GM18519 (cell line): ENCODE results near the gene MSH3.
"Not testable (repeated sequence)": the region's sequence is repeated elsewhere in the genome, so short reads cannot be mapped to it uniquely, and the experiment has no call there.

Source experiments
- ATAC-seq: cut with Tn5 transposase; IDR thresholded peaks from one replicate; pipeline ENCODE4 v1.9.1; 2021; ENCODE audit warnings: mild to moderate bottlenecking, moderate library complexity; ENCODE audit not compliant: unreplicated experiment, low FRiP score

MSH3 gene

GRCh38 chr5:80884086-80884813, 229.8 kb downstream of the MSH3 start:
- ATAC-seq: no peak

GRCh38 chr5:80884929-80885328, 230.5 kb downstream of the MSH3 start:
- ATAC-seq: no peak

GRCh38 chr5:80885396-80886000, 231.0 kb downstream of the MSH3 start:
- no peak for ATAC-seq

- ATAC-seq: no peak
Measured at GRCh38 chr5:80894083-80894482, 239.6 kb downstream of the MSH3 start.

- ATAC-seq: no peak
Measured at GRCh38 chr5:80895523-80895922, 241.1 kb downstream of the MSH3 start.

GRCh38 chr5:80902624-80903023, 248.2 kb downstream of the MSH3 start:
- not testable (repeated sequence) for ATAC-seq

- ATAC-seq: no peak
Measured at GRCh38 chr5:80904533-80905187, 250.2 kb downstream of the MSH3 start.

GRCh38 chr5:80905405-80905804, 251.0 kb downstream of the MSH3 start:
- ATAC-seq: no peak

GRCh38 chr5:80912479-80912878, 258.0 kb downstream of the MSH3 start:
- no peak for ATAC-seq

- no peak for ATAC-seq
Measured at GRCh38 chr5:80915716-80916115, 261.3 kb downstream of the MSH3 start.

GRCh38 chr5:80916676-80917075, 262.2 kb downstream of the MSH3 start:
- ATAC-seq: no peak

- ATAC-seq: no peak
Measured at GRCh38 chr5:80917631-80918030, 263.2 kb downstream of the MSH3 start.

- ATAC-seq: no peak
Measured at GRCh38 chr5:80919678-80920196, 265.3 kb downstream of the MSH3 start.

- no peak for ATAC-seq
Measured at GRCh38 chr5:80920333-80920732, 265.9 kb downstream of the MSH3 start.

GRCh38 chr5:80921026-80921425, 266.6 kb downstream of the MSH3 start:
- ATAC-seq: no peak

GRCh38 chr5:80925931-80926330, 271.5 kb downstream of the MSH3 start:
- no peak for ATAC-seq
